Activated CD4-positive, alpha-beta T cell treated with anti-CD3 and anti-CD28 coated beads for 4 hours (primary cell): ENCODE data around the gene MAN2B1.
A peak's percentile ranks its signal among the peaks of the same experiment; 100 is the strongest.
"Not testable (repeated sequence)": the region's sequence is repeated elsewhere in the genome, so short reads cannot be mapped to it uniquely, and the experiment has no call there.

Experiments
- DNase-seq, 2 donors: peaks; one replicate each; pipeline ENCODE4 v3.0.0-alpha.2; 2020

The MAN2B1 gene

GRCh38 chr19:12687496-12688196 is 21.1 kb upstream of the MAN2B1 start, which contains the start of gene GNG14:
Gene GNG14, plus strand, starts transcription at chr19:12687998. Its CDS starts 51 bp downstream, at chr19:12688049.
- DNase-seq = no peak

DNA sequence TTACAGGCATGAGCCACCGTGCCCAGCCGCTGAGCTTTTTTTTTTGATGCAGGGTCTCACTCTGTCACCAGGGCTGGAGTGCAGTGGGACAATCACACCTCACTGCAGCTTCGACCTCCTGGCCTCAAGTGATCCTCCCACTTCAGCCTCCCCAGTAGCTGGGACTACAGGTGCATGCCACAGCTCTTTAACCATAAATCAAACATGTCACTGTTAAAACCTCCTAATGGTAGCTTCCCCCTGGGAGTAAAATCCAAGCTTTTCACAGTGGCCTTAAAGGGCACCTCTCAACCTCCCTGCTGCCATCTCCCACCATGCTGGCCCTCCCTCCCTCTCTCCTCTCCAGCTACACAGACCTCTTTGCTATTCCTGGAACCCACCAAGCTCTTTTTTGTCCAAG is 19.3 kb upstream of the MAN2B1 start:
- DNase-seq = no peak

GRCh38 chr19:12681074-12681987 is 14.8 kb upstream of the MAN2B1 start, which contains the start of gene DHPS:
Gene DHPS, minus strand, starts transcription at chr19:12681880. Its CDS starts 114 bp downstream, at chr19:12681766.
- peak; percentile 88 to 92 for DNase-seq

- no peak for DNase-seq
These were observed 13.5 kb upstream of the MAN2B1 start for GRCh38 chr19:12680034-12680433.

DNA sequence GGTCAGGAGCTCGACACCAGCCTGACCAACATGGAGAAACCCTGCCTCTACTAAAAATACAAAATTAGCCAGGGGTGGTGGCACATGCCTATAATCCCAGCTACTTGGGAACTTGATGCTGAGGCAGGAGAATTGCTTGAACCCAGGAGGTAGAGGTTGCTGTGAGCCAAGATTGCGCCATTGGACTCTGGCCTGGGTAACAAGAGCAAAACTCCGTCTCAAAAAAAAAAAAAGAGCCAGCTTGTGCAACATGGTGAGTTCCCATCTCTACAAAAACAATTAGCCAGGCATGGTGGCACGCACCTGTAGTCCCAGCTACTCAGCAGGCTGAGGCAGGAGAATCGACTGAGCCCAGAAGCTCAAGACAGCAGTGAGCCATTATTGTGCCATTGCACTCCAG is 11.5 kb upstream of the MAN2B1 start:
- DNase-seq = not testable (repeated sequence)

GRCh38 chr19:12676928-12677327 is 10.4 kb upstream of the MAN2B1 start:
- DNase-seq = no peak

GRCh38 chr19:12676384-12676792 is 9.8 kb upstream of the MAN2B1 start:
- peak; percentile 82 to 90 for DNase-seq

GRCh38 chr19:12675940-12676339 is 9.4 kb upstream of the MAN2B1 start:
- DNase-seq = no peak

DNA sequence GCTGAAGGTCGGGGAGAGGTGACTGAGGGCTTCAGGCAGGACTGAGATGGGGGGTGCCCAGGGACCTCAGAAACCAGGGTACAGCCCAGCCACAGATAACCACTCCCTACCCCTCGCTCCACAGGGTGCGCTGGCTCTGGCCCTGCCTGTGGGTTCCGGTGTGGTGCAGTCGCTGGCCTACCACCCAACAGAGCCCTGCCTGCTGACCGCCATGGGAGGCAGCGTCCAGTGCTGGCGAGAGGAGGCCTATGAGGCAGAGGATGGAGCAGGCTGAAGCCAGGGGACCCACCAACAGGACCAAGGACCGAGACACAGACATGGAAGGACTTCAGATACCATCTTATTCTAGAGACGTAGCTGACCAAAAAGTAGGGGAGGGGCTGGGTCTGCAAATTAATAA is 8.9 kb upstream of the MAN2B1 start:
- DNase-seq = no peak

DNA sequence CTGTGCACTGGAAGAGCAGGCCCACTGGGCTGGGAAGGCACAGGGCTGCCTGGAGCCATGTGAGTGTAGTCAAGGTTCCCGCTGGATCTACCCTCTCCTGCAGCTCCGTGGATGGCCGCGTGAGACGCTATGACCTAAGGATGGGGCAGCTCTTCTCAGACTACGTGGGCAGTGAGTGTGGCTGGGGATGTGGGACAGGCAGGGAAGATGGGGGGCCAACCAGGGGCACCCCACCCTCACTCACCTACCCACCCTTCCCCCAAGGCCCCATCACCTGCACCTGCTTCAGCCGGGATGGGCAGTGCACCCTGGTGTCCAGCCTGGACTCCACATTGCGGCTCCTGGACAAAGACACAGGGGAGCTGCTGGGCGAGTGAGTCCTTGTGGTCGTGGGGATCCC is 6.2 kb upstream of the MAN2B1 start:
- DNase-seq = no peak

GRCh38 chr19:12670159-12670928 is 3.8 kb upstream of the MAN2B1 start:
- DNase-seq = no peak

- DNase-seq = peak; percentile 72 to 76
These were observed 3.0 kb upstream of the MAN2B1 start for GRCh38 chr19:12669270-12670158.

- DNase-seq = peak; percentile 70 to 74
These were observed 2.4 kb upstream of the MAN2B1 start for GRCh38 chr19:12668932-12669269.

DNA sequence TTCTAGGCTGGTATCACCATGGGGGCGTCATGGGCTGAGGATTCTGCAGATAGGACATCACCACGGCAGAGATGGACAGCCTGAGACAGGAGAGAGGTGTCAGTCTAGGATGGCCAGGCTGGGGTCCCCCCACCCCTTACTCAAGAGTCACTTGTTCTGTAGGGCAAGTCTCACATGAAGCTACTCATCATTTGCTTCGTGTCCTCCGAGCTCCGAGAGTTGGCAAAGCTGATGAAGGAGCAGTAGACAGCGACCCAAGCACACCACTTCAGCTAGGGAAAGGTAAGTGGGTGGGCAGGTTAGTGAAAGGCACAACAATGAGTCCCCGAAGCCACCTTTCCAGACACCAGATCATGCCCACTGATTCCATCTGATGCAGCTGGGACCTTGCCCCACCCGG is 1.8 kb upstream of the MAN2B1 start:
- DNase-seq = no peak

DNA sequence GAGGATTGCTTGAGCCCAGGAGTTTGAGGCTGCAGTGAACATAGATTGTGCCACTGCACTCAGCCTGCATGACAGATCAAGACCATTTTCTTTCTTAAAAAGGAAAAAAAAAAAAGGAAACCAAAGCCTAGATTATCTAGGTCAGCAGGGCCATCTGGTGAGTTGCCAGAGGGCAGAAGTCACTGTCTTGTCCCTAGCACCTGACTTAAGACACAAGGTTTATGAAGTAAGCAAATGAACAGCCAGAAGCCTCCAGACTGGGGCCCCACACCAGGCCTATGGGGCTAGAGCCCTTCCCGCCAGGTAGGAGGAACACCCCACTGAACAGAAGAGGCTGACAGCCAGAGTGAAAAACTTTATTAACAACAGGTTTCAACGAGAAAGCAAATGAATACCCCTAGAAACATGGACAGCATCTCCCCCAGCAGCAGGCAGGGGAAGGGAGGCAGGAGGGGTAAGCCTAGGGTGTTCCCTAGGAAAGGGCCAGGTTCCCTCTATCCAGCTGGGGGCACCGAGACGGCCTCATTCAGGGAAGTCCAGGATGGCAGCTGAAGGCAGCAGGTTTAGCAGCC is 1.3 kb upstream of the MAN2B1 start:
- no peak for DNase-seq

DNA sequence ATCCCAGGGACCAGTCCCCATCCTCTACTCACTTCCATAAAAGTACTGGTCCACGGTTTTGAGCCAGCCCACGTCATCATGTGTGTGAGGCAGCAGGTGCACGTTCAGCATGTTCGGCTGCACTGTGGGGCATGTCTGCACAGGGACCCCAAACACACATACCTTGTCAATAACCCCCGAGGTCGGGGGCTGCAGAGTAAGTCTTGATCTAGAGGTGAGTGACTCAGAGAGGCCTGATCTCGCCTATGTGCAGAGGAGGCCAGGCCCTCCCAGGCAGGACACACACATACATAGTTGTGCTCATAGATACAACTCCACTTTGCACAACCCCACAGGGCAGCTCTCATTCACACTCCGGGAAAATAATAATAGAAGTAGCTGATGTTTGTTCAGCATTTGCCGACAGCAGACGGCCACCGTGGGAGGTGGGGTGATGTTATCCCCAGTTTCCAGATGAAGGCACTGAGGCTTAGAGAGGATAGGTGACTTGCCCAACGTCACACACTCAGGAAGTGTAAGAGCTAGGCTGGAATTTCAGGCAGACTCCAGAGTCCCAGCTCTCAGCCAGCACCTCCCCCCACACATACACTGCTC is 774 bp downstream of the MAN2B1 start:
- no peak for DNase-seq

DNA sequence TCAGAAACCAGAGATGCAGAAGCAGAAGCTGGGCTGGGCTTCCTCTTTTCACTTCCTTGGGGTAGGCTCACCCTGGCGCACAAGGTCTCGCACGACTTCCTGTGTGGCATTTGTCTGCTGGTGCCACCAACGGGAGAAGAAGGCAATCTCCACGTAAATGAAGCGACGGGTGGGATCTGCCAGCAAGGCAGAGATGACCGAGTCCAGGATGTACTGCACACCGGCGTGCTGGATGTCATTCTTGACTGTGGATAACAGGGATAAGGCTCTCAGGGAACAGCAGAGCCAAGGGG is 1.3 kb downstream of the MAN2B1 start:
- peak; percentile 44 to 45 for DNase-seq

DNA sequence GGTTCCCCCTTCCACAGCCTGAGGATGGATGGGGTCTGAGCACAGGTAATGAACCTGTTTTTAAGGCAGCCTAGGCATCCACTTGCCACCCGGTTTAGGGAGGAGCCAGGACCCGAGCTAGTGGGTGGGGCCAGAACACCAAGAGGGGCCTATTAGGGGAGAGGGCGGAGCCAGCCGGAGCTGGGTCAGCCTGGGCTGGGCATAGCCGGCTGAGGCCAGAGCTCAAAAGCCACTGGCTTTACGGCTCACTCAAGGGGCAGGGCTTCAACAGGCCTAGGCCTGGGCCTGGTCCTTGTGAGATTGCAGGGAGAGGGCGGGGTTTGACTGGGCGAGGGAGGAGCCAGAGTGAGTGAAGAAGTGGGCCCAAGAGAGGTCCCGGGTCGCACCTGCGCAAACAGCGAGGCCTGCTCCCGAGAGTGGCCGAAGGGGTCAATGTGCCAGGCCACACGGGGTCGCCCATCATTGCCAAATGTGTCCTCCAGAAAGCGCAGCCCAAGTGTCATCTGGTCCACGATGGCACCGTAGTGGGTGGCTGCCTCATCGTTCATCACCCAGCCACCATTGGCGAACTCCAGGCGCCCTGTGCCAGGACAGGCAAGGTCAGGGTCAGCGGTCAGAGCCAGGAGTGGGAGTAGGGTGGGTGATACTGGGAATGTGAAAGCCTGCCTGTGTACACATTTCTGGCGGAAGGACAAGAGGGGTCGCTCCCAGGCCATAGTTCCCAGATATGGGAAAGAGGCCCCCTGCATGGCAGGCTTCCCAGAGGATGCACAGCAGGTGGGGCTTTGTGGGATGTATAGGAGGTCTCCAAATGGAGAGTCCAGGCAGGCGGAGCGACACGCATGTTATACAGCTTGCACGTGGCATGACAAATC is 1.9 kb downstream of the MAN2B1 start:
- DNase-seq = no peak

DNA sequence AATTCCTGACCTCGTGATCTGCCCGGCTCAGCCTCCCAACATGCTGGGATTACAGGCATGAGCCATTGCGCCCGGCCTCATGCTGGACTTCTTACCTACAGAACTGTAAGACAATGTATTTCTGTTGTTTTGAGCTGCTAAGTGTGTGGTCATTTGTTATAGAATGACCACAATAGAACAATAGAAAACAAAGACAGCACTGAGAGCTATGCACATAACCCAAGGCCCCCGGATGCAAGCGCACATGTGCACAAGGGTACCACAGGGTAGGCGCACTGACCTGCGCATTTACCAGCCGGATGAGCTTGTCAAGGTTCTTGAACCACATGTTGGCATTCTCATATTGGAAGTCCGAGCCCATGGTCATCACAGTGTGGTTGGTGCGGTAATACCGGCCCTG is 5.6 kb downstream of the MAN2B1 start:
- no peak for DNase-seq

DNA sequence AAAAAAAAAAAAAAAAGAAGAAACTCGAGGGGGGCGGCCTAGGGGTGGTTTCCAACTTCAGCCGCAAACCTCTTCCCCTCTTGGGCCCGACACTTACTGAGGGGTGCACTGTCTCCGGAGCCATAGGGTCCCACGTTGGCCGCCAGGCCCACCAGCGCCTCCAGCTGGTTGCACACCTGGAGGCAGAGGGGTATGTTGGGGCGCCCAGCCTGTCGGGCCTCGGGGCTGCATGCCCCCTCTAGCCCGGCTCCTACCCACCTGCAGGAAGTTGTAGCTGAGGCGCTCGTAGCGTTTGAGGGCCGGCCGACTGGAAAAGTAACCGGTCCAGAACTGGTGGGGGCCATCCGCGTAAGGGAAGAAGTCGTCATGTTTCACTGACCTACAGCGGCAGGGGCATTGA is 8.6 kb downstream of the MAN2B1 start:
- DNase-seq = no peak
